Calu3 (cell line): ENCODE results near the gene GABRE. TPM values are rescaled to one million over a fixed set of nuclear protein-coding genes. Genes with fewer than 3 reads are reported as not detected.
A peak's percentile ranks its signal among the peaks of the same experiment; 100 is the strongest.

Experiments used
- BruUV-seq: library from RNA; stranded (reverse); fragments of 400-500 nt; replicated peaks from 2 replicates; lab custom pipeline; 2021; lab: Mats Ljungman, UMichigan
- CTCF ChIA-PET: fragments of 300-600 bp; sonication (Branson Sonifier 250); formaldehyde crosslinking; loops from one replicate; lab custom pipeline; 2022; ENCODE audit warnings: antibody characterized with exemption; lab: Charles Lee
- DNase-seq: peaks from one replicate; pipeline ENCODE4 v3.0.0; 2022
- H3K27ac Mint-ChIP-seq: one replicate; pipeline ENCODE4 v1.8.0; 2022; ENCODE audit warnings: mixed read lengths; ENCODE audit not compliant: unreplicated experiment
- H3K27me3 Mint-ChIP-seq: one replicate; pipeline ENCODE4 v1.8.0; 2022; ENCODE audit warnings: mixed read lengths; ENCODE audit not compliant: unreplicated experiment
- H3K36me3 Mint-ChIP-seq: one replicate; pipeline ENCODE4 v1.8.0; 2022; ENCODE audit warnings: mild to moderate bottlenecking, moderate library complexity, mixed read lengths; ENCODE audit not compliant: insufficient read depth, unreplicated experiment
- H3K4me1 Mint-ChIP-seq: one replicate; pipeline ENCODE4 v1.8.0; 2022; ENCODE audit warnings: mild to moderate bottlenecking, low read depth, mixed read lengths; ENCODE audit not compliant: unreplicated experiment
- H3K4me3 Mint-ChIP-seq: one replicate; pipeline ENCODE4 v1.8.0; 2022; ENCODE audit warnings: mild to moderate bottlenecking, low read depth, moderate library complexity, mixed read lengths; ENCODE audit not compliant: unreplicated experiment
- H3K9me3 Mint-ChIP-seq: one replicate; pipeline ENCODE4 v1.8.0; 2022; ENCODE audit warnings: low read depth, mixed read lengths; ENCODE audit not compliant: unreplicated experiment
- intact Hi-C: fragments of 100-400 bp; cut with micrococcal nuclease; formaldehyde crosslinking; loops from one replicate; pipeline ENCODE4 v1.10.0; 2022; ENCODE audit not compliant: unreplicated experiment
- total RNA-seq: library from RNA; stranded (reverse); gene quantifications from 2 replicates; pipeline ENCODE4 v1.2.3, GENCODE V29; 2022
- TF ChIP-seq, protein P1 (sequence below): fragments of 200-600 bp; IDR thresholded peaks from one replicate; pipeline ENCODE4 v1.8.0; 2022; ENCODE audit warnings: antibody characterized with exemption; ENCODE audit not compliant: unreplicated experiment

GABRE gene
- total RNA-seq, 1 experiment from 2014 or later, result 71.9 TPM

- Mint-ChIP-seq H3K36me3 (peaks cover 5% of the 10 kb centered on the region), H3K4me1 (peaks cover 37% of the 10 kb centered on the region), H3K9me3 (peaks cover 6% of the 10 kb centered on the region), H3K27me3 (no peaks in the 10 kb centered on the region), H3K4me3 (no peak overlapping the region), H3K27ac (peak overlapping the region; percentile 31)
- intact Hi-C loops, result loop anchor here (5.0 kb wide), 1 partner anchor 231 kb away; no protein-coding TSS in a partner anchor
- CTCF ChIA-PET, result no interaction called here
- no peak for DNase-seq
- TF ChIP-seq, protein P1, sequence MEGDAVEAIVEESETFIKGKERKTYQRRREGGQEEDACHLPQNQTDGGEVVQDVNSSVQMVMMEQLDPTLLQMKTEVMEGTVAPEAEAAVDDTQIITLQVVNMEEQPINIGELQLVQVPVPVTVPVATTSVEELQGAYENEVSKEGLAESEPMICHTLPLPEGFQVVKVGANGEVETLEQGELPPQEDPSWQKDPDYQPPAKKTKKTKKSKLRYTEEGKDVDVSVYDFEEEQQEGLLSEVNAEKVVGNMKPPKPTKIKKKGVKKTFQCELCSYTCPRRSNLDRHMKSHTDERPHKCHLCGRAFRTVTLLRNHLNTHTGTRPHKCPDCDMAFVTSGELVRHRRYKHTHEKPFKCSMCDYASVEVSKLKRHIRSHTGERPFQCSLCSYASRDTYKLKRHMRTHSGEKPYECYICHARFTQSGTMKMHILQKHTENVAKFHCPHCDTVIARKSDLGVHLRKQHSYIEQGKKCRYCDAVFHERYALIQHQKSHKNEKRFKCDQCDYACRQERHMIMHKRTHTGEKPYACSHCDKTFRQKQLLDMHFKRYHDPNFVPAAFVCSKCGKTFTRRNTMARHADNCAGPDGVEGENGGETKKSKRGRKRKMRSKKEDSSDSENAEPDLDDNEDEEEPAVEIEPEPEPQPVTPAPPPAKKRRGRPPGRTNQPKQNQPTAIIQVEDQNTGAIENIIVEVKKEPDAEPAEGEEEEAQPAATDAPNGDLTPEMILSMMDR, result no peak
- BruUV-seq, result no TSS peak
Measured at GRCh38 chrX:151983186-151983585, 8.7 kb upstream of the GABRE start.

GRCh38 chrX:151982222-151982621 is 7.7 kb upstream of the GABRE start:
- intact Hi-C loops, result loop anchor here (5.0 kb wide), 1 partner anchor 230 kb away; no protein-coding TSS in a partner anchor
- BruUV-seq, result no TSS peak
- peaks cover 5% of the 10 kb centered on the region for H3K36me3 Mint-ChIP-seq
- DNase-seq, result peak; percentile 20
- peaks cover 2% of the 10 kb centered on the region for H3K9me3 Mint-ChIP-seq
- no peaks in the 10 kb centered on the region for H3K27me3 Mint-ChIP-seq
- no peak overlapping the region for H3K4me3 Mint-ChIP-seq
- CTCF ChIA-PET, result interaction anchor here (0.7 kb wide), 3 partner anchors 11 to 142 kb away, joined by 3 to 5 read pairs (median 4); no protein-coding TSS in a partner anchor
- TF ChIP-seq, protein P1, result no peak
- no peak overlapping the region for H3K27ac Mint-ChIP-seq
- peaks cover 32% of the 10 kb centered on the region for H3K4me1 Mint-ChIP-seq

- Mint-ChIP-seq H3K4me1 (peaks cover 28% of the 10 kb centered on the region), H3K36me3 (peaks cover 5% of the 10 kb centered on the region), H3K27ac (no peak overlapping the region), H3K9me3 (no peaks in the 10 kb centered on the region), H3K4me3 (no peak overlapping the region), H3K27me3 (no peaks in the 10 kb centered on the region)
- intact Hi-C loops, result loop anchor here (5.0 kb wide), 1 partner anchor 229 kb away; no protein-coding TSS in a partner anchor
- TF ChIP-seq, protein P1, result no peak
- no peak for DNase-seq
- BruUV-seq, result no TSS peak
- CTCF ChIA-PET, result no interaction called here
Measured at GRCh38 chrX:151981129-151981528, 6.7 kb upstream of the GABRE start.

DNA sequence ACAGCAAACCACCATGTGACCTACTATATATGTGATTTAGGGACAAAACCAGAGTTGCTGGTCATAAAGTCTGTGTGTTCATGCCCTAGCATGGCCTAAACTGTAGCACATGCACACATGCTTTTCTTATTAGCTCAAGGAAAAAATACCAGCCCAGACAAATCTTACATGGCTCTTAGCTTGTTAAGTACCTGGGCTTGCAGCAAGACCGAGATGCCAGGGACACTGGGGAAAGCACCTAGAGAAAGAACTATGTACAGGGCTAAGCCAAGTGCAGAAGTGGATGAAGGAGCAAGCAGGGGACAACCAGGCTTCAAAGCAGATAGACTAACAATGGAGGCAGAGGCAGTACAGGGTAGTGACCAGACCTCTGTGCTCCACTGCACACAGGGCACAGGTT is 3.4 kb upstream of the GABRE start:
- Mint-ChIP-seq H3K27ac (no peak overlapping the region), H3K4me1 (peaks cover 8% of the 10 kb centered on the region), H3K36me3 (peaks cover 16% of the 10 kb centered on the region), H3K27me3 (no peaks in the 10 kb centered on the region), H3K4me3 (no peak overlapping the region), H3K9me3 (no peaks in the 10 kb centered on the region)
- TF ChIP-seq, protein P1, result no peak
- DNase-seq, result no peak
- intact Hi-C loops, result no loop called here
- no TSS peak for BruUV-seq
- CTCF ChIA-PET, result interaction anchor here (0.7 kb wide), 1 partner anchor 175 kb away, joined by 3 read pairs; no protein-coding TSS in a partner anchor
